SHP77 (cell line): ENCODE data around the gene CALN1.
"Not testable (repeated sequence)": the region's sequence is repeated elsewhere in the genome, so short reads cannot be mapped to it uniquely, and the experiment has no call there.

ENCODE experiments used
- DNase-seq, 2 experiments: peaks; one replicate each; lab custom pipeline; 2025; lab: John Stamatoyannopoulos, UW

The CALN1 gene

DNA sequence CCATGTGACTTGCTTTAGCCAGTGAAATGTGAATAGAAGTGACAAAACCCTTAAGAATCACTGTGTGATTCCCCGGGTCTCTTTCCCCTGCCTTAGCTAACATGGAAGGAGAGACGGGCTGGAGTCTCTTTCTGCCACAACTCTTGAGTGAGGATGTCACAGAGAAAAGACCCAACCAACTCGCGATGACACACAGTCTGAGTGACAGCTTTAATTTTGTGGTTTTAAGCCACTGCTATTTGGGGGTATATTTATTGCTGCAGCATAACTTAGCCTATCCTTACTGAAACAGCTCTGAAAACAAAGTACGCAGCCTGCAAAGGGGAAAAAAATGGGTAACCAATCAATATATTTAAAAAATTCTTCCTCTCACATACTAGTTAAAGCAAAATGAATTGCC lies 319.4 kb downstream of the CALN1 start:
- DNase-seq, result no peak

DNA sequence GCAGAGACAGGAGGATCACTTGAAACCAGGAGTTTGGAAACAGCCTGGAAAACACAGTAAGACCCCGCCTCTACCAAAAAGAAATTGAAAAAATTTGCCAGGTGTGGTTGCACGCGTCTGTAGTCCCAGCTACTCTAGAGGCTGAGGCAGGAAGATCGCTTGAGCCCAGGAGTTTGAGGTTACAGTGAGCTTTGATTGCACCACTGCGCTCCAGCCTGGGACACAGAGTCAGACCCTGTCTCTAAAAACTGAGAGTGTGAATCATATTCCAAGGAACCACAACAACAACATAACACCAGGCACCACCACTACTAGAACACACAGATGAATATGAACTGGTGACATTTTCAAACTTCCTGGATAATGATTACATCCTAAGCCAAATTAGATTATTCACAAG lies 324.2 kb downstream of the CALN1 start:
- no peak for DNase-seq

DNA sequence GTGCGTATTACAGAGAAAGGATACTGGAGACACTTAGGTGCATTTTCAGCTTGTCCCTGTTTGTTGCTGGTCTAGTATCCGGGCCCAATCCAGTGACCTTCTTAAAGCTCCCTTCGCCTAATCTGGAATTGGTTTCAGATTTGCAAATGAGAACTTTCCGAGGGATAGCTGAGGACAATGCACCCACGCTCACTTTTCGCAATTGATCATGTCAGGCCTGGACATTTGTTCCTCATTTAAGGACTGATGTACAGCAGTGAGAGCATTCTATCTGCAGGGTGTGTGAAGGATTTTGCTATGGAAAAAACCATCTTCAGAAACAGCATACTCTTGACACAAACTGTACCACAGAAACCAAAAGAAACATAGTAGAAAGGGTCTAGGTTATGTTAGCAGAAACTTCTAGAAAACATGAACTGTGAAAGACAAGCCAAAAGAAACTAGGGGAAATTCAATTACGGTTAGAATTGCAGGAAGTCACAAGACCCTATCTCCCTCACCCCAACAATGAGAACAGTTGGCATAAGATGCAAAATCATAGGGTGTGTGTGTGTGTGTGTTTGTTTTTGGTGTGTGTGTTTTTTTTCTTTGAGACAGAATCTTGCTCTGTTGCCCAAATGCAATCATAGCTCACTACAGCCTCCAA lies 331.1 kb downstream of the CALN1 start:
- no peak for DNase-seq

DNA sequence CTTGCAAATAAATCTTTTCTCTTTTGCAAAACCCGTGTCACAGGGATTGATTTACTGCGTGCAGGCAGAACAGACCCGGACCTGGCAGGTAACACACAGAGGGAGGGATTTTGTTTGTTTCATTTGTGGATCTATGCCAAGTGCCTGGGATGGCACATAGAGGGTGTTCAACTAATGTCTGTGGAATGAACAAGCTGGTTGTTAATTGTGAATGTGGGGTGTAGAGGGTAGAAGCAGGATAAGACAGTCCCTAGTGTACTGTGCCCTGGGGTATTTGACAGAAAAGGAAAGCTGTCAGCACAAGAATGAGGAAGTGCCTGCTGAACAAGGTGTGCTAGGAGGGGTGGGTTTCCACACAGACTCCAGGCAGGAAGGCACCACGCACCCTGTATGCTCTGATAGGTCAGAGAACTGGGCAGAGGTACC lies 331.8 kb downstream of the CALN1 start:
- no peak for DNase-seq

DNA sequence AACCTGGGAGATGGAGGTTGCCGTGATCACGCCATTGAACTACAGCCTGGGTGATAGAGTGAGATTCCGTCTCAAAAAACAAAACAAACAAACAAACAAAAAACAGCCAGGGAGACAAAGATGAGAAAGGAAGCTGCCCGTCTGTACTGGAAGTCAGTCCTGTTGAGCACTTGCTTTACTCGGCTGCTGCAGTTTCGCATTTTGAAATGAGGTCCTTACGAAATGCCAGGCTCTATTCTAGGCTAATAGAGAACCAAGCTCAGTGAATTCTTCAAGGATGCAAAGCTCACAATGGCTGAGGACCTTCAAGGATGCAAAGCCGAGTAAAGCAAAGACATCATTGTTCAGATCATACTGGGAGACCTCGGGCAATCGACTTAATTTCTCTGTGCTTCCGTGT lies 333.3 kb downstream of the CALN1 start:
- DNase-seq, result no peak

DNA sequence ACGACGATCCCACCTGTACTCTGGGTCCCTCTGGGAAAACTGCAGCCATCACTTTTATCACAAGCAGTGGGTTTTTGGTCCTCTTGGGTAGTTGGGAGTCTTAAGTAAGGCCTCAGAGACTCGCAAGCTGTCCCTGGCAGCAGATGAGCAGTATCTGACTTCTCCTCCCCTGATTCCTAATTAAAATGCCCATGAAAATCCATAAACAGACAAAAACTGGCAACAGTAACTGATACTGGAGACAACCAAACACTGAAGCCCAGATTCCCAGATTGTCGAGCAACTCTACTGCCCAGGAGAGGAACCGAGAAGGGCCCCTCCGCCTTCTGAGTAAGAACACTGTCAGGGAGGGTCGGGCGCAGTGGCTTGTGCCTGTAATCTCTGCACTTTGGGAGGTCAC lies 333.8 kb downstream of the CALN1 start:
- DNase-seq, result no peak

DNA sequence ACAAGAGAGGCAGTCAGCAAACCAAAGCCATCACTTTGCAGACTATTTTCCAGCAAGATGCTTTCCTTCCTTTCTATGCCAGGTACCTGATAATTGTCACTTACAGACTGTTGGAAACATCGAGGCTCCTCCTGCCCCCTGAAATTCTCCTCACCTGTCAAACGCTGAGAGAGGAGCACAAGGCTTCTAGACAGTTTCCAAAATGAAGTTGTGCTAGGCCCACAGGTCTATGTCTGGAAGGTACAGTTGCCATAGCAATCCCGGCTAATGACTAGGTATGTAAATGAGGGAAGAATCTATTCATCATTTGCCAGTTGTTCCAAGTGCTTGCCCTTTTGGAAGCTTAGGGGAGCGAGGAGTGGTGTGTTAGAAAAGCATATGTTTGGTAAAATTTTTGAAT lies 334.4 kb downstream of the CALN1 start:
- DNase-seq, result no peak

DNA sequence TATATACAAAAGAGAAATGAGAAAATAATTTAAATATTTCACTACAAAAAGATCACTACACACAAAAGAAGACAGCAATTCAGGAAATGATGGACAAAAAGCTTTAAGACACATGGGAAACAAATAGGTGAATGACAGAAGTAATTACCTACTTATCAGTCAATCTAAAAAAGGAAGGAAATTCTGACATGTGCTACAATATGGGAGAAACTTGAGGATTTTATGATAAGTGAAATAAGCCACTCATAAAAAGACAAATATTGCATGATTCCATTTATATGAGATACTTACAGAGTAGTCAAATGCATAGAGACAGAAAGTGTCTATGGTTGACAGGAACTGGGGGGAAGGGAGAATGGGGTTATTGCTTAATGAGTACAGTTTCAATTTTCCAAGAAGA lies 339.2 kb downstream of the CALN1 start:
- DNase-seq, result no peak

DNA sequence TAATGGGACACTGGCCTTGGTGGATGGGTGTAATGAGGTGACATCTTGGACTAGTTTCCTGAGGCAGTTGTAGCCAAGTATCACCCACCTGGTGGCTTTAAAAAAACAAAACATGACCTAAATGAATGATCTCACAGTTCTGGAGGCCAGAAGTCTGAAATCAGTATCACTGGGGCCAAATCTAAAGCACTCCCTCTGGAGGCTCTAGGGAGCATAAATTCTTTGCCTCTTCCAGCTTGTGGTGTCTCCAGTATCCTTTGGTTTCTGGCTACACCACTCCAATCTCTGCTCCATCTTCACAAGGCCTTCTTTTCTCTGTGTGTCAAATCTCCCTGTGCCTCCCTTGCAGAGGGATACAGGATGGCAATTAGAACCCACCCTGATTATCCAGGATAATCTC lies 342.9 kb downstream of the CALN1 start:
- no peak for DNase-seq

DNA sequence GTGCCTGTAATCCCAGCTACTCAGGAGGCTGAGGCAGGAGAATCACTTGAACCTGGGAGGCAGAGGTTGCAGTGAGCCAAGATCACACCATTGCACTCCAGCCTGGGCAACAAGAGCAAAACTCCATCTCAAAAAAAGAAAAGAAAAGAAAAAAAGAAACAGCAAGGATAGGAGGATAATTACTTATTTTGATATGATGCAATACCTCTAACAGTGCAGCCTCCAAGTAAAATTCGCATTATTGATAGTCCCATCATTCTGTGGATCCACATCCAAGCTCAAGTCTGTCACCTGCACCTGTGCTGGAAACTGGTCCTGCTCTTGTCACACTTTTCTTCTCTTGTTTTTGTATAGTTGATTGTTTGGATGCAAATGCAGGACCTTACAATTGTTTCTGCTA lies 346.4 kb downstream of the CALN1 start:
- not testable (repeated sequence) for DNase-seq

DNA sequence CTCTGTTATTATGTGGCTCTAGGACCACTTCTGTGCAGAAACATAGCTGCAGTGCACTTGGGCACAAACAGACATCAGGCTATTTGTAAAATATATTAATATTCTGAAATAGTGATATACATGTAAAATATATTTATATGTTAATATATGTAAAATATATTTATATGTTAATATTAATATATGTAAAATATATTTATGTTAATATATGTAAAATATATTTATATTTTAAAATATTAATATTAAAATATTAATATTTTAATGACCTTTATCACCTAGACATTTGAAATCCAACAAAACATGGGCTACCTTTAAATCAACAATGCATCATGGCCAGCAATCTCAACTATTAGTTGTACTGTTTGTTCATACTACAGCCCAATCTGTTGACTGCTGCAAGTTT lies 347.2 kb downstream of the CALN1 start:
- no peak for DNase-seq

DNA sequence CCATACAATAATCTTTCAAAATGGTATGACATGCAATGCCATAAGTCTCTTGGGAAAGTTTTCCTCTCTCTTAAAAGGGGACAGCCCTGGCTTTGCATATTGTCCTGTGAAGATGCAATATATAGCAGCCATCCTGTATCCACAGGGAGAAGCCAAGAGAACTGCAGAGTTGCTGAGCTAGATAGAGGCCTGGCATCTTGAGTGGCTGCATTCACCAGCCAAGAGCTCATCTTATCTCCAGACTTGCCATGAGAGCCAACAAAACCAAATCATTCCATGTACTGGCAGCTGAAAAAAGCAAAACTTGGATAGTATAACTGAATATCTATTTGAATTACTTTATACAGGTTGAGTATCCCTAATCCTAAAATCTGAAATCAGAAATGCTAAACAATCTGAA lies 348.8 kb downstream of the CALN1 start:
- DNase-seq, result no peak

DNA sequence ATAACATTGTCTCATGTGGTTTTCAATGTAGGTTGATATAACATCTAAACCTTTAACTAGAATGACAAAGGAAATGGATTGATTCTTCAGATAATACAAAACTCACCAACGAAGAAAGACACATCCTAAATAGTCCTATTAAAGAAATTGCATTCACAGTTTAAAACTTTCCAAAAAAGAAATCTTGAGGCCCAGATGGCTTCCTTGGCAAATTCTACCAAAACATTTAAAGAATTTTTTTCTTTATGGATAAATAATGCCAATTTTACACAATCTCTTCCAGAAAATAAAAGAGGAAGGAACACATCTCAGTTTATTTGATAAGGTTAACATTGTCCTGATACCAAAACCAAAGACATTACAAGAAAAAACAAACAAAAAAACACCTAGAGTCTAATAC lies 349.5 kb downstream of the CALN1 start:
- DNase-seq, result no peak

DNA sequence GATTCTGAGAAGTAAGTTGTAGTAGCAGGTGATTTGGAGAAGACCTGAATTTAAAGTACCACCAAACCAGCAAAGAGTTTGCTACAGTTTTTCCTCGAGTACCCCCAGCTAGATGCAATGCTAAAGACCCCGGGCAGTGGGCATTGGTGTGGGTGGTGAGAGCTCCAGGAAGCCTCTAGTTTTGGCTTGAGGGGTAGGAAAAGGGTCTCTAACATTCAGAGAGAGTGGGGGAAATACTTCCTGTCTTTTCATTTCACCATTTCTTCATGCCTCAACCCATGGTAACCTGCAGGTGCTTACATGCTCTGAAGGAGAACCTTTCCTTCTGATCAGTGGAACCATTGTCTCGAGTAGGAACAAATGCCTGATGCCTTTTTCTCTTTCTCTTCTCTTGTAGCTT lies 352.2 kb downstream of the CALN1 start:
- no peak for DNase-seq

DNA sequence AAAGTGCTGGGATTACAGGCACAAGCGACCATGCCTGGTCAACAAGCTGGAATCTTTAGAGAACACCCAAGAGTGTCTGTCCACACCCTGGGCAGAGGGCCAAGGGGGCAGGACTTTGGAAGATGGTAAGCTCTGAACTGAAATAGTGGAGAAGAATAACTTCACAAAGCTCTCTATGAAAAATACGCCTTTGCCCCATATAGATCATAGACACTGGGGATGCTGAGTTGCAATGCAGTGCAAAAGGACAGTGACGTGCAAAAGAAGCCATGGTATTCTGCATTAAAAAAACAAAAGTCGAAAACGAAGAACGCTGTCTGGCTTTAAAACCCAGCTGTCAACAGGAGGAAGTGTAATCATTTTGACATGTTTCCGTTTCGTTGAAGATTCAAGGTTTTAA lies 353.6 kb downstream of the CALN1 start:
- no peak for DNase-seq

DNA sequence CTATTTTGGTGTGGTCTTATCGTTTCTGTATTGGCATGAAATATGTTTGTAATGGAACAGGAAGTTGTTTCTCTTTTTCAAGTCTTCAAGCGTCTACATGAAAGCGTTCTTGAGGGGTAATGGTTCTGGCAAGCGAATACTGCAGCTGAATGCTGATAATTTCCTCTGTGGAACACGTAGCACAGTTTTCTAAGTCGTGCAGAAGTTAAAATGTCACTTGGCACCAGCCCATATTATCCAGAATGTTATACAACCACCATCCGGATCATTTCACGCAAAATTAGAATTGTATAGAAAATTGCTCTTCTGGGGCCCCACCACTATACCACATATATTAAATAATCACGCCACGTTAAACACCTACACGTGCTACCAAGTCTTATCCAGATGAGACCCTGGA lies 354.3 kb downstream of the CALN1 start:
- DNase-seq, result no peak

DNA sequence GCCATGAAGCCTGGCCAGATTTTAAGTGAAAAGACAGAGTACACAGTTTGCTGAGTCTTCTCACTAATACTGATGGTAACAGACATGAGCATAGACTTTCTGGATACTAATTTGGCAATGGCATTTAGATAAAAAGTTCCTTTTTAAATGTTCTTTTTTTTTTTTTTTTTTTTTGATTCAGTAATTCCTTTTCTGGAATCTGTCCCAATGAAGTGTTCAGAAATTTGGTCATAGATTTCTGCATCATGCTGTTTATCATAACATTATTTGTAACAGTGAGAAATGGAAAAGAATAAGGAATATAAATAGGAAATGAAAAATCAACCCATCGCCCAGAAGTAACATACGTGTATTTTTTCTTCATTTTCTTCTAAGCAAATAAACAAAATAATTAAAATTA lies 354.9 kb downstream of the CALN1 start:
- no peak for DNase-seq

DNA sequence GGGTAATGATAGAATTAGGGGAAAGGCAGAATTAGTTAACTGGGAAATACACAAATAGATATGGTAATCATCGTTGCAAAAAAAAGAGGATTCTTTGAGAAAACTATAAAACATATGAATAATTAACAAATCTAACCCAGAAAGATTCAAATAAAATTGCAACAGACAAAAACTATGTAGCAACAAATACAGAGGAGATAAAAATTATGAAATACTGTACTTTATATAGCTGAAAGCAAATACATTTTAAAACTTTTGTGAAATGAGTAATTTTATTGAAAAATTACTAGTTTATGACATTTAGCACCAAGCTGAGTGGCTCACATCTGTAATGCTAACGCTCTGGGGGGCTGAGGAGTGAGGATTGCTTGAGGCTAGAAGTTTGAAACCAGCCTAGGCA lies 356.7 kb downstream of the CALN1 start:
- no peak for DNase-seq

DNA sequence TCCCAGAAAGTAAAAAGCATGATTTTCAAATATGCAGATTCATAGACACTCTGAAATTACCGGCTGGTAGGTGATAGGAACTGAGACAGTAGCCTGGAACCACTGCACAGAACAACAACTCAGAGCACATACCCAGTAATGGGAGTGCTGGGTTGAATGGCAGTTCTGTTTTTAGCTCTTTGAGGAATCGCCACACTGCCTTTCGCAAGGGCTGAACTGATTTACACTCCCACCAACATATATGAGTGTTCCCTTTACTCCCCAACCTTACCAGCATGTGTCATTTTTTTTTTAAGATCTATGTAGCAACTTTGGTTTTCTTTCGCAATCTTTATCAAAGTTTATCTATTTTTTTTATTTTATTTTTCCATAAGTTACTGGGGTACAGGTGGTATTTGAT lies 358.8 kb downstream of the CALN1 start:
- no peak for DNase-seq

DNA sequence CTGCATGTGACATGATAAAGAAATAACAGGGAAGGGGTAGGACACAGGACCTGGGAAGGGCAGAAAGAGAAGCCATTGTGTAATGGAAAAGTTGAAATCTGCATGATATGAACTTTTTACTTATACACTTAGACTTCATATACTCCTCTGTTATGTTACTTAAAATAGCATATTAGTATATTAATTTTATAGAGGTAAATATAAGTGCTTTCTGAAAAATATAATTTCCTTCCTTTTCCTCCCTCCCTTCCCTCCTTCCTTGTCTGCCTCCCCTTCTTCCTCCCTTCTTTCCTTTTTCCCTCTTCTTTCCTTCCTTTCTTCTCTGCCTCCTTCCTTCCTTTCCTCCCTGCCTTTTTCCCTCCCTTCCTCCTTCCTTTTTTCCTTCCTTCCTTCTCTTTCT lies 363.7 kb downstream of the CALN1 start:
- no peak for DNase-seq

DNA sequence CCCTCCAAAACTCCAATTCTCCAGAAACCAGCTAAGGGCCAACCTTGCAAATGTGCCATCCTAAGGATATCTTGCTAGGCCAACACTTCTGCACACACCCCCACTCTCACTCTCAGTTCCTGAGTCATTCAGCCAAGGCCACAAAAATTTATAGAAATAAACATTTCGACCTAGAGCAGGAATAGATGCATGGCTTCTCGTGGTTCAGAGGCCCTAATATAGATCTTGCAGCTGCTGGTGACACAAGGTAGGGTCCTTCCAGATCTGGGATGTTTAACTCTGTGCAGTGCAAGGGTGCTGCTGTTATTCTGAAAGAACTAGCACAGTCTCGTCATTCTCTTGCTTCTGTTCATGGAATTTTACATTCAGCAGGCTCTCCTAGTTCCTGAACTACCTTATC lies 369.3 kb downstream of the CALN1 start:
- DNase-seq, result no peak

DNA sequence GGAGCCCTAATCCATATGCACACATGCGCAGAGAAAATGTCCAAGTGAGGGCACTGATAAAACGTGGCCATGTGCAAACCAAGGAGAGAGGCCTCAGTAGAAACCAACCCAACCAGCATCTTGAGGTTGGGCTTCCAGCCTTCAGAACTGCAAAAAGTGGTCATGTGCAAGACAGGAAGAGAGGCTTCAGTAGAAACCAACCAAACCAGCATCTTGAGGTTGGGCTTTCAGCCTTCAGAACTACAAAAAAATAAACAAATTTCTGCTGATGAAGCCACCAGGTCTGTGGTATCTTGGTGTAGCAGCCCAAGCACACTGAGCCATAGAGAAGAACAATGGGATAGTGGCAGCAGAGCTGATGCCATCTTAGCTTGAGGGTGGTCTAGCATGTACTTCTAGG lies 371.5 kb downstream of the CALN1 start:
- DNase-seq, result no peak

DNA sequence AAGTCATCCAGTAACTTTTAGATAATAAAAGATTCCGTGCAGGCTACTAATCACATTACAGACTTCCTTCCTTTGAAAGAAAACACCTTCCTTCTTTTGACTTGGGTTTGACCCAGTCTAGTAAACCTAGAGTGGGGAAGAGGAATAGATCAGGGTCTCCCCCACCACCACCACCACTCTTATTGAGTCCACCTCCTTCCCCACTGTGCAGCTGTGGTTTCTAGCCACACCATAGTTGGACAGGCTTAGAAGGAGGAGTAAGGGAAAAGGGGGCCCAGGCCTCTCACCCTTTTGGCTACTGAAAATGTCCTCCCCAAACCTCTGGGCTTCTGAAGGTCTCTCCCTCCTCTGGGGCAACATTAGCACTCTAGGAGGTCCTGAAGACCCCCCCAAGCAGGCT lies 372.7 kb downstream of the CALN1 start:
- DNase-seq, result no peak

DNA sequence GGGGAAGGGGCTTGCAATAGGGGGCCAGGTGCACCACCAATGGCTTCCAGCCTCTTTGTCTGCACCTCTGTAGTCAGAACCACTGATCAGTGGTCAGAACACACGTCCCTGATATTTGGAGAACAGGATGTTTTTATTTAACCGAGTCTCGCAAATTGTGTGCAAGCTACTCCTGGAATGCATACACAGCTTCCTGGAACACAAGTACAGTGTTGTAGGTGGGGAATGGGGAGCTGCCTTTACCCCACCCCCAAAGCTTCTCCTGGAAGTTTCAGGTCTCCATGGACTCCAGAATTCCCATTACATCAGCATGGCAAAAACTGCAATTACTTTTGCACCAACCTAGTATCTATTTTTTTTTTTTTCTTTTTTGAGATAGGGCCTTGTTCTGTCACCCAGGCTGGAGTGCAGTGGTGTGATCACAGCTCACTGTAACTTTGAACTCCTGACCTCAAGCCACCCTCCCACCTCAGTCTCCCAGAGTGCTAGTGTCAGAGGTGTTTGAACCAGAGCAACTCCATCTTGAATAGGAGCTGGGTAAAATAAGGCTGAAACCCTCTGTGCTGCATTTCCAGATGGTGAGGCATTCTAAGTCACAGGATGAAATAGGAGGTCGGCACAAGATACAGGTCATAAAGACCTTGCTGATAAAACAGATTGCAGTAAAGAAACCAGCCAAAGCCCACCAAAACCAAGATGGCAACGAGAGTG lies 374.0 kb downstream of the CALN1 start:
- no peak for DNase-seq
